IPS-11a (cell line): Measurements from ENCODE around the gene PHLPP1.

Source experiments
- H3K4me3 ChIP-seq: one replicate; pipeline ENCODE4 v1.5.1; 2013; ENCODE audit warnings: low read depth, low read length, control low read depth

PHLPP1 gene

GRCh38 chr18:62717169-62717924, 2.0 kb downstream of the PHLPP1 start:
- peak overlapping the region; percentile 69 for H3K4me3 ChIP-seq

GRCh38 chr18:62717925-62718800, 2.8 kb downstream of the PHLPP1 start:
- peak overlapping the region; percentile 69 for H3K4me3 ChIP-seq

- peak overlapping the region; percentile 18 for H3K4me3 ChIP-seq
Observed at GRCh38 chr18:62720048-62720447, 4.7 kb downstream of the PHLPP1 start.

GRCh38 chr18:62720766-62721613, 5.6 kb downstream of the PHLPP1 start:
- peak overlapping the region; percentile 1 for H3K4me3 ChIP-seq

GRCh38 chr18:62721839-62722795, 6.8 kb downstream of the PHLPP1 start:
- H3K4me3 ChIP-seq, result no peak overlapping the region

GRCh38 chr18:62723666-62724281, 8.4 kb downstream of the PHLPP1 start:
- no peak overlapping the region for H3K4me3 ChIP-seq

GRCh38 chr18:62725896-62726295, 10.6 kb downstream of the PHLPP1 start:
- no peak overlapping the region for H3K4me3 ChIP-seq

- no peak overlapping the region for H3K4me3 ChIP-seq
Observed at GRCh38 chr18:62728254-62728653, 12.9 kb downstream of the PHLPP1 start.

GRCh38 chr18:62729487-62730386, 14.4 kb downstream of the PHLPP1 start:
- no peak overlapping the region for H3K4me3 ChIP-seq

- no peak overlapping the region for H3K4me3 ChIP-seq
Observed at GRCh38 chr18:62730941-62731340, 15.6 kb downstream of the PHLPP1 start.

- no peak overlapping the region for H3K4me3 ChIP-seq
Observed at GRCh38 chr18:62732617-62733016, 17.3 kb downstream of the PHLPP1 start.

GRCh38 chr18:62734290-62734689, 18.9 kb downstream of the PHLPP1 start:
- no peak overlapping the region for H3K4me3 ChIP-seq

- no peak overlapping the region for H3K4me3 ChIP-seq
Observed at GRCh38 chr18:62735387-62735786, 20.0 kb downstream of the PHLPP1 start.

GRCh38 chr18:62736077-62736855, 20.9 kb downstream of the PHLPP1 start:
- no peak overlapping the region for H3K4me3 ChIP-seq

GRCh38 chr18:62737241-62737873, 22.0 kb downstream of the PHLPP1 start:
- H3K4me3 ChIP-seq, result no peak overlapping the region

GRCh38 chr18:62738639-62739038, 23.3 kb downstream of the PHLPP1 start:
- H3K4me3 ChIP-seq, result no peak overlapping the region

GRCh38 chr18:62739911-62740310, 24.6 kb downstream of the PHLPP1 start:
- H3K4me3 ChIP-seq, result no peak overlapping the region
